Panc1 (cell line): ENCODE data around the gene ROBO2. TPM values are rescaled to one million over a fixed set of nuclear protein-coding genes. Genes with fewer than 3 reads are reported as not detected.

Experiments
- ATAC-seq: fragments of 200-7000 bp; cut with Tn5 transposase; 2 replicates; pipeline ENCODE4 v1.9.1; 2020; ENCODE audit warnings: mild to moderate bottlenecking, moderate library complexity
- BruUV-seq: library from RNA; stranded (reverse); fragments of 400-500 nt; replicated peaks from 2 replicates; lab custom pipeline; 2021; lab: Mats Ljungman, UMichigan
- CTCF ChIA-PET: fragments of 300-600 bp; sonication (Branson Sonifier 250); formaldehyde crosslinking; loops from one replicate; lab custom pipeline; 2022; ENCODE audit warnings: antibody characterized with exemption; lab: Charles Lee
- POLR2A ChIA-PET: fragments of 300-600 bp; sonication (Branson Sonifier 250); formaldehyde crosslinking; loops from one replicate; lab custom pipeline; 2022; ENCODE audit warnings: antibody characterized with exemption; lab: Charles Lee
- DNase-seq: peaks from one replicate; pipeline ENCODE4 v3.0.0-alpha.2; 2010; ENCODE audit warnings: low read depth, low spot score
- H3K27ac ChIP-seq: 2 replicates; pipeline ENCODE4 v1.5.1; 2011; ENCODE audit warnings: mild to moderate bottlenecking, low read length, inconsistent platforms
- H3K27me3 ChIP-seq: fragments of 200-500 bp; sonication (Bioruptor generic); 2 replicates; pipeline ENCODE4 v1.6.0; 2014; ENCODE audit warnings: low read length, inconsistent platforms; ENCODE audit not compliant: control insufficient read depth, insufficient read depth
- H3K36me3 ChIP-seq: fragments of 200-500 bp; sonication (Bioruptor generic); 2 replicates; pipeline ENCODE4 v1.5.1; 2014; ENCODE audit warnings: inconsistent platforms, mild to moderate bottlenecking, low read length, moderate library complexity; ENCODE audit not compliant: control insufficient read depth, insufficient read depth
- H3K4me1 ChIP-seq: 2 replicates; pipeline ENCODE4 v1.5.1; 2011; ENCODE audit warnings: inconsistent platforms, mild to moderate bottlenecking, low read length, moderate library complexity; ENCODE audit not compliant: control insufficient read depth, insufficient read depth
- H3K4me3 ChIP-seq, 2 experiments: 2 replicates each; pipeline ENCODE4 v1.5.1; 2011 to 2012; ENCODE audit warnings: low read depth in 2 of 2, low read length in 2 of 2, mild to moderate bottlenecking in 2 of 2, inconsistent platforms in 1 of 2, moderate library complexity in 1 of 2
- H3K9me3 ChIP-seq: fragments of 200-500 bp; sonication (Bioruptor generic); 2 replicates; pipeline ENCODE4 v1.5.1; 2014; ENCODE audit warnings: low read depth, mild to moderate bottlenecking, inconsistent platforms, low read length, moderate library complexity; ENCODE audit not compliant: control insufficient read depth, insufficient read depth
- POLR2AphosphoS5 ChIP-seq: IDR thresholded peaks from 2 replicates; pipeline ENCODE4 v1.6.1; 2012; ENCODE audit warnings: mild to moderate bottlenecking, low read depth, low read length, moderate library complexity
- SIN3A ChIP-seq: IDR thresholded peaks from 2 replicates; pipeline ENCODE4 v1.6.1; 2012; ENCODE audit warnings: low read depth, mild to moderate bottlenecking, low read length, moderate library complexity, borderline replicate concordance; ENCODE audit not compliant: insufficient read depth
- TCF7L2 ChIP-seq: IDR thresholded peaks from 2 replicates; pipeline ENCODE4 v1.6.1; 2011; ENCODE audit warnings: mild to moderate bottlenecking, low read depth, low read length, inconsistent platforms
- in situ Hi-C: cut with HindIII; loops from 2 replicates; pipeline ENCODE4 v1.10.0; 2016; ENCODE audit warnings: low sequenced_read_pairs, low pct_unique_long_range_greater_than_20kb
- intact Hi-C: fragments of 100-400 bp; cut with micrococcal nuclease; formaldehyde crosslinking; loops from one replicate; pipeline ENCODE4 v1.10.0; 2022; ENCODE audit not compliant: unreplicated experiment
- total RNA-seq: library from RNA; stranded (reverse); gene quantifications from one replicate; pipeline ENCODE4 v1.2.1, GENCODE V29; 2021; ENCODE audit not compliant: unreplicated experiment
- TF ChIP-seq, protein P1 (sequence below), 2 experiments: IDR thresholded peaks; 2 replicates each; pipeline ENCODE4 v1.6.1; 2011 to 2012; ENCODE audit warnings: low read depth in 2 of 2, control low read depth in 1 of 2, low read length in 1 of 2, mild to moderate bottlenecking in 1 of 2, moderate library complexity in 1 of 2; ENCODE audit not compliant: insufficient read depth in 1 of 2
- TF ChIP-seq, protein P2 (sequence below): fragments of 450-650 bp; IDR thresholded peaks from 2 replicates; pipeline ENCODE4 v1.5.1; 2017; ENCODE audit warnings: mild to moderate bottlenecking

The ROBO2 gene
- total RNA-seq, 1 experiment from 2014 or later = 1.3 TPM

DNA sequence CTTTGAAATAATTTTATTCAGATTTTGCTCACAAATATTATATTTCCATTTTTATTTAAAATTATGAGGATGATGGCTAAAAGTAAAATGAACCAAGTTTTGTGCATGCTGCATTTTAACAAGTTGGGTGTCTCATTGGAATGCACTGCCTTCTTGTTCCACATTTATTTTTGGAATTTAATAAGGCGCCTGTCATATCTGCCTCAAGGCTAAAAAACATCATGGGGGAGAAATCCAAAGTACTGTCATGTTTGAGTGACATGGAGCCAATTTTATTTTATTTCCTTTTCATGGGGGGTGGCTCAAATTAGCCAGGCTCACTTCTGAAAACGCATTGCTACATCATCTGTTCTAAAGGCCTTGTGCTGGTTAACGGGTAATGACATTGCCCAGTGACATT is 205.1 kb downstream of the ROBO2 start:
- no peaks in the 10 kb centered on the region for H3K27me3 ChIP-seq
- CTCF ChIA-PET = no interaction called here
- intact Hi-C loops = no loop called here
- H3K27ac ChIP-seq = no peak overlapping the region
- no peaks in the 10 kb centered on the region for H3K9me3 ChIP-seq
- BruUV-seq = no TSS peak
- TF ChIP-seq, protein P1, sequence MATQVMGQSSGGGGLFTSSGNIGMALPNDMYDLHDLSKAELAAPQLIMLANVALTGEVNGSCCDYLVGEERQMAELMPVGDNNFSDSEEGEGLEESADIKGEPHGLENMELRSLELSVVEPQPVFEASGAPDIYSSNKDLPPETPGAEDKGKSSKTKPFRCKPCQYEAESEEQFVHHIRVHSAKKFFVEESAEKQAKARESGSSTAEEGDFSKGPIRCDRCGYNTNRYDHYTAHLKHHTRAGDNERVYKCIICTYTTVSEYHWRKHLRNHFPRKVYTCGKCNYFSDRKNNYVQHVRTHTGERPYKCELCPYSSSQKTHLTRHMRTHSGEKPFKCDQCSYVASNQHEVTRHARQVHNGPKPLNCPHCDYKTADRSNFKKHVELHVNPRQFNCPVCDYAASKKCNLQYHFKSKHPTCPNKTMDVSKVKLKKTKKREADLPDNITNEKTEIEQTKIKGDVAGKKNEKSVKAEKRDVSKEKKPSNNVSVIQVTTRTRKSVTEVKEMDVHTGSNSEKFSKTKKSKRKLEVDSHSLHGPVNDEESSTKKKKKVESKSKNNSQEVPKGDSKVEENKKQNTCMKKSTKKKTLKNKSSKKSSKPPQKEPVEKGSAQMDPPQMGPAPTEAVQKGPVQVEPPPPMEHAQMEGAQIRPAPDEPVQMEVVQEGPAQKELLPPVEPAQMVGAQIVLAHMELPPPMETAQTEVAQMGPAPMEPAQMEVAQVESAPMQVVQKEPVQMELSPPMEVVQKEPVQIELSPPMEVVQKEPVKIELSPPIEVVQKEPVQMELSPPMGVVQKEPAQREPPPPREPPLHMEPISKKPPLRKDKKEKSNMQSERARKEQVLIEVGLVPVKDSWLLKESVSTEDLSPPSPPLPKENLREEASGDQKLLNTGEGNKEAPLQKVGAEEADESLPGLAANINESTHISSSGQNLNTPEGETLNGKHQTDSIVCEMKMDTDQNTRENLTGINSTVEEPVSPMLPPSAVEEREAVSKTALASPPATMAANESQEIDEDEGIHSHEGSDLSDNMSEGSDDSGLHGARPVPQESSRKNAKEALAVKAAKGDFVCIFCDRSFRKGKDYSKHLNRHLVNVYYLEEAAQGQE (IDR thresholded peaks at IDR 0.05; ENCODE audit: insufficient read depth in 1 of 2, low read depth in 2 of 2, low read length in 1 of 2) = no peak
- no peak for TF ChIP-seq SIN3A
- no peak for DNase-seq
- in situ Hi-C loops = no loop called here
- no peaks in the 10 kb centered on the region for H3K4me1 ChIP-seq
- ATAC-seq = no peak
- POLR2A ChIA-PET = no interaction called here
- H3K36me3 ChIP-seq = no peaks in the 10 kb centered on the region
- no peak overlapping the region for H3K4me3 ChIP-seq

DNA sequence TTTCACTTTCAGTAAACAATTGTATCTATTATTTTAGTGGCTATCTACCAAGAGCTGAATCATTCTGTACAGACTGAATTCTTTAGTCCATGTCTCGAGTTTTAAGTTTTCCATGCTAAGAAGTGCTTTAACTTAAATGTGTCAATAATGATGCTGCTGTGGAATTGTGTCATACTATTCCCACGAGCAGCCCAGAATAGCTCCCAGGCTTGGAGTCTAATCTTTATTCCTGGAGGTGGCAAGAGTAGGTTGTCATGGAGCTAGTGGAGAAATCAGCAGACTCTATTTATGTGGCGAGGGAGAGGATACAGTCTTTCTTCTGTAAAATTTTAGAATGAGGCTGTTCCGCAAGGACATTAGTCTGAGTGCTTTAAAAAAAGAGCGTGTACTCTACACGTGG is 207.2 kb downstream of the ROBO2 start:
- no peak overlapping the region for H3K27ac ChIP-seq
- H3K4me3 ChIP-seq = no peak overlapping the region
- TF ChIP-seq TCF7L2 (no peak), SIN3A (no peak), POLR2AphosphoS5 (no peak)
- TF ChIP-seq, protein P1 (IDR thresholded peaks at IDR 0.05; ENCODE audit: insufficient read depth in 1 of 2, low read depth in 2 of 2, low read length in 1 of 2) = no peak
- TF ChIP-seq, protein P2, sequence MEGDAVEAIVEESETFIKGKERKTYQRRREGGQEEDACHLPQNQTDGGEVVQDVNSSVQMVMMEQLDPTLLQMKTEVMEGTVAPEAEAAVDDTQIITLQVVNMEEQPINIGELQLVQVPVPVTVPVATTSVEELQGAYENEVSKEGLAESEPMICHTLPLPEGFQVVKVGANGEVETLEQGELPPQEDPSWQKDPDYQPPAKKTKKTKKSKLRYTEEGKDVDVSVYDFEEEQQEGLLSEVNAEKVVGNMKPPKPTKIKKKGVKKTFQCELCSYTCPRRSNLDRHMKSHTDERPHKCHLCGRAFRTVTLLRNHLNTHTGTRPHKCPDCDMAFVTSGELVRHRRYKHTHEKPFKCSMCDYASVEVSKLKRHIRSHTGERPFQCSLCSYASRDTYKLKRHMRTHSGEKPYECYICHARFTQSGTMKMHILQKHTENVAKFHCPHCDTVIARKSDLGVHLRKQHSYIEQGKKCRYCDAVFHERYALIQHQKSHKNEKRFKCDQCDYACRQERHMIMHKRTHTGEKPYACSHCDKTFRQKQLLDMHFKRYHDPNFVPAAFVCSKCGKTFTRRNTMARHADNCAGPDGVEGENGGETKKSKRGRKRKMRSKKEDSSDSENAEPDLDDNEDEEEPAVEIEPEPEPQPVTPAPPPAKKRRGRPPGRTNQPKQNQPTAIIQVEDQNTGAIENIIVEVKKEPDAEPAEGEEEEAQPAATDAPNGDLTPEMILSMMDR = no peak
- ATAC-seq = no peak
- intact Hi-C loops (no loop called here), in situ Hi-C loops (no loop called here)
- no peaks in the 10 kb centered on the region for H3K9me3 ChIP-seq
- no peaks in the 10 kb centered on the region for H3K36me3 ChIP-seq
- ChIA-PET CTCF (no interaction called here), POLR2A (no interaction called here)
- no peaks in the 10 kb centered on the region for H3K4me1 ChIP-seq
- BruUV-seq = no TSS peak
- DNase-seq = no peak
- no peaks in the 10 kb centered on the region for H3K27me3 ChIP-seq
